Midbrain (tissue), 1 donor: ENCODE measurements around the gene DEGS2.

Source experiments
- DNase-seq: peaks from one replicate; lab custom pipeline; 2025; lab: John Stamatoyannopoulos, UW

The DEGS2 gene

DNA sequence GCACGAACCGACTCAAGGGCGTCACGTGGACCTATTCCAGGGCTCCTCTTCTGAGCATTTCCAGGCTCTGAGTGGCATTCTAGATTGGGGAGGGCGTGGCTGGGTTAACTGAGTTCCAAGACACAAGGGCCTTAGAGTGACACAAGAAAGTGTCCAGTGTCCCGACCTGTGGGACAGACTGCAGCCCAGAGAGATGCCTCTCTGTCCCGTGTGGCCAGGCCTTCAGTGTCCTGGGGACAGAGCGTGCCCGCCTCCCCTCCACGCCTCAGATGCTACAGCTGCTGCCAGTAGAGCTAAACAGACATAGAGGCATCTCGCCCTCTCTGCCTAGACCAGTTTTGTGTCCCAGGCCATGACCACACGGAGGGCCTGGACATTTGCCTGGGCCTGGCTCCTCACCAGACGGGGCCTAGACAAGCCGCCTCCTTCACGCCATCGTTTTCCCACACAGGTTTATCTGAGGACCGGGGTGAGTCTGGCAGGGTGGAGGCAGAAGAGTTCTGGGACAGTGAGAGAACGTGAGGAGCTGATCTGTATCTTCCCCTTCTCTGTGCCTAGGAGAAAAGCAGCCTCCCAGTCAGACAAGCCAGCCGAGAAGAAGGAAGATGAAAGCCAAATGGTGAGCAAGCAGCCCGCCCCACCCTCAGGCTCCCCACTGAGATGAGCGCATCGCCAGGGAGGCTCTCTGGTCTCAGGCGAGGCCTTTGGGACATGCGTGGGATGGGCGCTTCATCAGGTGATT is 27.1 kb downstream of the DEGS2 start:
- no peak for DNase-seq

DNA sequence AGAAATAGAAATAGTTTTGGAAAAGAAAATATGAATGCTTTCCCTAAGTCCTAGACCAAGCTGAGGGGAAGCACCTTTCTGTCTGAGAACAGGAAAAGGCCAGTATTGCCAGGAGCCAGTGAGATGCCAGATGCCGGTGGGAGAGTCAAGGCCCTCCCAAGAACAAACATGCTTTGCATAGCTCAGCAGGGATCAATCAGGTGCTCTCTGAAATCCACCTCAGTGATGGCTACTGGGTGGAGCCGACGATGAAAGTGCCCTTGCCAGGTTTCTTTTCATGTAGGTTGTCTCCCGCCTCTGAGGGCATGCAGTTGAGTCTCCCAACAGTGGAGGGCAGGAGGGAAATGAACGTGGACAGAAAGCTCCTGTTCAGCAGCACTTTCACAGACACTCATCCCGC is 28.3 kb downstream of the DEGS2 start:
- no peak for DNase-seq

DNA sequence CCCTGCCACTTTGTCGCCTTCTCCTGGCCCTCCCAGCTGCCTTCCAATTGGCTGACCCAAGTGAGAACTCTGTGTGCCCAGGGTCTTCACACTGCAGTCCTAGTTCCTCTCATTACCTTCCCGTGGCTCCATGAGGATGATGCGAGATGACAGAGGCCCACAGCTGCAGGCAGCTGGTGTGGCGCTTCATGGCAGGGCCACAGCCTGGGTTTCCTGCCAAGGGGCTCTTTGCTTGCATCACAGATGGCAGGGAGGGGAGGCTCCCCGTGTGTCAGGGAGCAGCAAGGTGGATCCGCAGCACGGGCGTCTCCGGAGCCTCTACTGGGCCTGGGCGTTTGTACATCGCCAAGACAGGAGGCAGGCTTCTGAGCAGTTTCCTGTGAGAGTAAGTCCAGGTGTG is 28.9 kb downstream of the DEGS2 start:
- no peak for DNase-seq

DNA sequence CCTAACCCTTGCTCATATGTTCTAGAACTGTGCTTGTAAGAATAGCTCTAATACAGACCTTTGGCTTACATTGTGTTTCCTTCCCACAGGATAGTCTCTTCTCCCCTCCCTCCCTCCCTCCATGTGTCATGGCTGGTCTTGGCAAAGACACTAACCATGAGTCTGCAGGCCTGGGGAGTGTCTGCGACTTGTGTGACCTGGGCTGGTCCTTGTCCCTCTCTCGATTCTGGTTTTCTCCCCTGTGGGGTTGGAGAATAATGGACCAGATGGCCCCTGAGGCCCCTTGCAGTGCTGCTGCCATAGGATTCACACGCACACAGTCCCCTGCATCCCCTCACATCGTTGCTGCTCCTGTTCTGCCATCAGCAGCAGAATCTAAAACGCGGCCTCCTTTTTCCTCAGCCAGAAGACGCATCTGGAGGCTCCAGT is 30.3 kb downstream of the DEGS2 start:
- no peak for DNase-seq

DNA sequence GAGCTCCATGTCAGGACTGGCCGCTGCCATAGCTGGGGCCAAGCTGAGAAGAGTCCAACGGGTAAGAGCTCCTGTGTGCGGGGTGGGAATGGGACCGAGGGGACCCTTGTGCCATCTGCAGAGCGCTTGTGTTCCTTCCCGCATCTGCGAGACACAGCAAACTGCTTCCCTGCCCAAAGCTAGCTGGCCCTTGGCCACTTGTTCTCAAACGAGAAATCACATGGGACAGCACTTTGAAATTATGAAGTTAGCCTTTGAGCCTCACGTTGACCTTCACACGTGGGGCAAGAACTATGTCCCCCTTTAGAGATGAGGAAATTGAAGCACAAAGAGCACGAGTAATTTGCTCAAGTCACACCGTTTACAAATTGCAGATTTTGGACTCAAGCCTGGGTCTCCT is 30.8 kb downstream of the DEGS2 start:
- DNase-seq = no peak

DNA sequence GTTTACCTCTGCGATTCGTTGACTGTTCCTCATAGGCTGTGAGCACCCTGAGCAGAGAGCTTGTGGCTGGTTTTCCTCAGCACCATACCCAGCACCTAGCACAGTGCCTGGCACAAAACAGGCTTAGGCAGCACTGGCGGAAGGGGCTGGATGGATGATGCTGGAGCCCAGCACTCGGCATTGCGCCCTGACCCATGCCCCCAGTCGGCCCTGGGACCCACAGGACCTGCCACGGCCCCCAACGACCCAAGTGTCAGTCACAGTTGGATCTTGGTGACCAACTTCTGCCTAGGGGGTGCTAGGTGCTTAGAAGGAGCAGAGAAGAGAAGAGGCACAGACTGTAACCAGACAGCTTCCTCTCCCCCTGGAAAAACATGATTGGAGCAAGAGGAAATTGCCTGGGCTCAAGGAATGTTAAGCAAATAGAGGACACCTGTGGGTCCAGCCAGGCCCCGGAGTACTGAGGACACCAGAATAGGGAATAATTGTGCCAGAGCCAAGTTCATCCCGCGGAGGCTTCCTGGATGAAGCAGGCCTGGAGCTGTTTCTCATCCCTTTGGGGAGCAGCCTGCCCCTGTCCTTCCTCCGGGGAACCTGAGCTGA is 31.5 kb downstream of the DEGS2 start:
- DNase-seq = no peak

DNA sequence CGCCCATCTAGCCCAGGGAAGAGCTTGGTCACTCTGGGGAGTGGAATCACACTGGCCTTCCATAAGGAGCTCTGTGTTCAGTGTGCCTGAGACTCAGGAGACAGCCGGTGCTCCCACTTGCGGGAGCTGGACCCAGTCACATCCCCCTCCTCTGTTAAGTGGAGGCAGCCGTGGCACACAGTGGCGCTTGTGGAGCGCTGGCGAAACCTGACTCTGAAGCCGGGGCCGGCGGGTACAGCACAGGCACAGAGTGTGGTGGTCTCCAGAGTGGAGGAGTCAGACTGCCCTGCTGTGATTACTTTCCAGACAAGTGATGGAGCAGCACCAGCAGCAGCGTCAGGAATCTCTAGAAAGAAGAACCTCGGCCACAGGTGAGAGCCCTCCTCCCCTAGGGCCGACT is 33.0 kb downstream of the DEGS2 start:
- DNase-seq = no peak

DNA sequence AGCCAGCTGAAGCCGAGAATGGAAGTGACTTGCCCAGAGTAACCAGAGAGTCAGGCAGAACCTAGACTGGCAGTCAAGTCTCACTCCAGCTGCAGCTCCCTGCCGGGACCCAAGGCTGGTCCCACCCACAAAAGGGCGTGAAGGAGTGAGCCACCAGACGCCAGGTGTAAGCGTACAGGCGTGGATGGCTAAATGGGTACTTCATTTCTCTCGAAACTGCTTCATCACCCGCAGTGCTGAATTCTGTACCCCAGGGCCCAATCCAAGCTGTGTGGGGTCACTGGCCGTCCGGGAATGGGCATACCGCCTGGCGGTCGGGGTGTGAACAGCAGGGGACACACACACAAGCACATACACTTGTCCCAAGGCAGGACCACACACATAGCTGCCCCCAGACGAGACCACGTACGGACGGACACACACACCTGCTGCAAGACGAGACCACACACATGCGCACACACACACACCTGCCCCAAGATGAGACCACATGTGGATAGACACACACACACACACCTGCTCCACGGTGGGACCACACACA is 34.8 kb downstream of the DEGS2 start:
- no peak for DNase-seq

DNA sequence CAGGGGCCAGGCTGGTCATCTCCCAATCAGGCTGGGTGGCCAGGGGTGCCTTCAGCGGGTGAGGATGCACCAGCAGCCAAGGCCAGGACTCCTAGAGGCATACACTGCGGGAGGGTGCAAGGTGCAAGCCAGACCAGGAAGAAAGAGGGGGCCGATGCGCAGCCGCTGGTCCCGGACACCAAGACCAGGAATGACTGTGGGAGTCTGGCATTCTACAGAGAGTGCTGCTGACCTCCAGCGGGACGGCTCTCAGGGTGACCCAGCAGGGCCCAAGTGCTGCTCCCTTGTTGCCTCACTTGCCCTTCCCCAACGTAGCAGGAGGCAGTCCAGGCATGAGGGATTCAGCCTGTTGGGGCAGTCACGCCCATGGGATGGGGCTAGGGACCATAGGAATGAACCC is 35.8 kb downstream of the DEGS2 start:
- no peak for DNase-seq

DNA sequence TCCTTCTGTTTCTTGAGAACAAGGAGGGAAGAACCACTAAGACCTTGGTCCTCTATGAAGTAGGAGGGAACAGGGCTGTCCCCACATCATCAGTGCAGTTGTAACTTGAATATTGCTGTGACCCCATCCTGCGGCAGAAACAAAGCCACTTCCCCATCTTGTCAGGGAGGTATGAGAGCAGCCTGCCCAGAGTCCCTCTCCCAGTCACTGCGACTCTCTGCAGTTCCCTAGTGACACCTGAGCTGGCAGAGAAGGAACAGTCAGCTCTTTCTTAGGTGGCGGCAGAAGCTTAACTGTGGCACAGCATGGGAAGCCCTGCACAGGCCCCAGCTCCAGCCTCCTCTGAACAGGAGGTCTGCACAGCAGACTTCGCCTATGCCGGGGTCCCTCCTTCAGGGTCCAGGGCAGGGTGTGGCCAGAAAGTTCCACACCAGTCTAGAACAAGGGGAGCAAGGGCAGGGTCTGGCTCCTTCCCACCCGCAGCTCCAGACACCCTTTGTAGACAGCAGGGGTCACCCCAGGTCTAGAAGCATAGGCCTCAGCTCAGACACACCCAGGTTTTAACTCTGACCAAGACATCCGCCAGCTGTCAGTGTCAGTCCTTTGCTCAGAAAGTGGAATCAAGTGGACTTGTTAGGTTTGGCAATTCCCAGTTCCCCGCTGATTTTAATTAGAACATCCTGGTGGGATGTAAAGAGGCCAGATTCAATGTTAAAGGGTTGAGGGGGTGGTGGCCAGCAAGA is 36.8 kb downstream of the DEGS2 start:
- DNase-seq = no peak

DNA sequence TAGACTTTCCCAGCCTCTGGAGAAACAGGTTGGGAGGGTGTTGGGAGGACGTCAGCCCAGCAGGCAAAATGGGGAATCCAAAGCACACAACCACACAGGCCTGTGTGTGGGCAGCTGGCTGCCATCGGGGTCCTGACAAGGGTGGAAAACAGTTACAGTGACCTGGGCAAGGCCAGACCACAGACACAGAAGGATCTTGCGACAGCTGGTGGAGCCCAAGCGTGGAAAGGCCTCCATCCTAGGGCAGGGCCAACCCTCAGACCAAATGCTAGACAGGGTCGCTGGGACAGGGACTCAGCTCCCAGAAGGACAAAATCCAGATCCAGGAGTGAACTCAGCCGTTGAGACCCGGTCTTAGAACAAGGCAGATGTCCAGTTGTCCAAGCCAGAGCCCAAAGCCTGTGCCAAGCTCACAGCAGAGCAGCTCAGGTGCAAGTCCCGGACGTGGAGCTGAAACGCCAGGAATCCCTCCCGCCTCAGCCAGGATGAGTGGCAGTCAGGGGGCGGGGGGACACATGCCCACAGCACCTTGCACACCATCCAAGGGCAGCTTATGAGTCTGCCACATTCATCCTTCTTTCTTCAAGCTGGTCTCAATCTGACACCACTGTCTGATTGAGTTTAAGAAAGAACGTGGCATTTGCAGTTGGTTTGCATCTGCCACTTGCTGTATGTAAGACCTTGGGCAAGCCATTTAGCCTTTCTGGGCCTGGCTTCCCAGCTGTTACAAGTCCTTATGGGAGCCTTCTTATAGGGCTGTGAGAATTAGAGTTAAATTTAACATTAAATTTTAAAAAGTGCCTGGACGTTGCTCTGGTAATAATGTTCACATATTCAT is 37.6 kb downstream of the DEGS2 start:
- DNase-seq = no peak

DNA sequence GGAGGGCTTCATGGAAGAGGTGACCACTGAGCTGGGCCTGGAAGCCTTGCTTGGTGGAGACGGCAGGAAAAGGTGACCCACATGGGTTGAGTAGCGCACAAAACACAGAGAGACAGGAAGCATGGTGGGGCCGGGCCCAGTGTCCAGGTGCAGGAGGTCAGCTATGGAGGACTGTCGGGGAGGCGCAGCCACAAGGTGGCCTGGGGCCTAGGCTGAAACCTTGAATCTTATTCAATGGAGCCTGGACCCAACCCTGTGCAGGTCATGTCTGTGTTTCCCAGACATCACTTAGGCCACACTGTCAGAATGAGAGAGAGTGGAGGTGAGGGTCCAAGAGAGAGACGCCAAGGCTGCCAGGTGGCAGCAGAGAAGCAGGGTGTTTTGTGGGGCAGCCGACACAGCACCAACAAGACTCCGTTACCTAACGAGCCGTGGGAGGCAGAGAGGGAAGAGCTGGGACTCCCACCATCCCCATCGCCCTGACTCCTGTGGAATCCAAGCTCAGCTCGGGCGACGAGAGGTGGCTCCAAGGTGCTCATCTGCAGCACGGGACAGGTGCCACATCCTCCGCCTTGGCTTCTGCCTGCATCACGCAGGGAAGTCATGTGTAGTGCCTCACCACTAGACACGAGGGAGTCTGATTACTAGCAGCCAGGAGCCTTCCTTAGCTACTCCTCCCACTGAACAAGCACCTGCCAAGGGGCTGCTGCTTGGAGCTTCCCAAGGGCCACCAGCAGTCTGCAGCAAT is 38.7 kb downstream of the DEGS2 start:
- DNase-seq = no peak

DNA sequence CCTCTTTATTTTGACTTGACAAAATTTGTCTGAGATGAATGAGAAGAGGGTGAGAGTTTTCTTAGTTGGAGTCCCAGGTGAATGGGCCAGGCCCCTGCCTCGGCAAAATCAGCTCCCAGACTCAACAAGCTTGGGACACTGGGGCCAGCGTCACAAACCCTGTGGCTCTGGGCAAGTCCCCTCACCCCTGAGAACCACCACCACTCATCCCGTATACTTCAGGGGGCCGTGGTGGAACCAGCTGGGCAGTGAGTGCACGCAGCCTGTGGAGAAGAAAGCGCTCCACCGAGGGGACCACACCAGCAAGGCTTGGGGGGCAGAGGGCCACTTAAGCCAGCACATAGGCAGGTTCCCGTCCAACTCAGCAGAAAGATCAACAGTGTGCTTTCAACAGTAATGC is 40.2 kb downstream of the DEGS2 start:
- DNase-seq = no peak

DNA sequence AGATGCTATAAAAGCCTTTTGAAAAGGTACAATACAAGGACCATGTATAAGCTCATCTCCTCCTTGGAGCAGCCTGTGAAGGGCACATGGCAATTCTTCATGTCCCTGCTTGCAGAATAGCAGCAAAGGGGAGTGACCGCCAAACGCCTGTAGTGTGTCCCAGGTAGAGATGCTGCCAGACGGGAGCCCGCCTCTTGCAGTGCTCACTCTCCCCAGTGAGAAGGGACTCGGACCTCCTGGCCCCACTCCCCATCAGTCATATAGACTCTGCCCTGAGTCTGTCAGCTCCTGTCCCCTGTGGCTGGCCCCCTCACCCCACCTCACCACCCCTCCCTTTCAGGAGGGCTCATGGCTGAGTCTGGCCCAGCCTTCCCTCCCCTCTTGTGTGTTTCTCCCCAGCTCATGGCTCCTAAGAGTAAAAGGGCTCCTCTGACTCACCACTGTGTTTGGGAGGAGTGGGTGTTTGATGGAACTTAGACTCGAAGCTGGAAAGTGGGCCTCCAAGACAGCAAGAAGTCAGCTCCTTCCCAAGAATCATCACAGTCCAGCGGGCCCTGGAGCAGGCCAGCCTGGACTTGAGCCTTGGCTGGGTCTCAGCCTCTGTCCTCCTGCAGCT is 40.9 kb downstream of the DEGS2 start:
- no peak for DNase-seq

DNA sequence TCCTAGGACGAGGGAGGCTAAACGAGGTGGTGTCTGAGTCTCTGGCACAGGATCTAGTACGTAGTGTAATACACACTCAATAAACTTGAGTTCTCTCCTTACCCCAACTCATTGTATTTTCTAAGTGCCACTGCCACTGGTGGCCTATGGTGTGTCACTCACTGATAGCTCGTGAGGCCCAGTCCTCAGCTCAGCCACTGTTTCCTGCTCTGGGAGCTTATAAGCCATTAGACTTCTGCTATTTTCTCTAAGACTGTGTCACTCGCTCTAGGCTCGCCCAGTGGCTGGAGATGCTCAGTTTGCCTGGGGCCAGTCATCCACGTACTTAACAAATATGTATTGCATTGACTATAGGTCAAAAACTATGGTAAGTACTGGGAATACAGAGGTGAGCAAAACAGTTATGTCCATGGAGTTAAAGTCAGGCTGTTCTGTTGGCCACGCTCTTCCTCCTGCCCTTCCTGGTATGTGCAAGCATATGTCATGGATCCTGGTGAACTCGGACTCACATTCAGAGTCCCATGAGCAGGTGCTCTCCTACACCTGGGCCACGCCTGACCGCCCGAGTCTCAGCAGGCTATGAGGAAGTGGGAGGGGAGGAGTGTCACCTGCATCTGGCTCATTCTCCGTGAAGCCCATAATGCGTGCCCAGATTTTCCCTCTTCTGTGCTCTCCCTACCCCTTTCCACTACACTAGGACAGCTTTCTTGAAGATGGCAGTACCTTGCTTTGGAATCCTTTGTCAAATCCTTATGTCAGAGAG is 41.6 kb downstream of the DEGS2 start:
- no peak for DNase-seq

DNA sequence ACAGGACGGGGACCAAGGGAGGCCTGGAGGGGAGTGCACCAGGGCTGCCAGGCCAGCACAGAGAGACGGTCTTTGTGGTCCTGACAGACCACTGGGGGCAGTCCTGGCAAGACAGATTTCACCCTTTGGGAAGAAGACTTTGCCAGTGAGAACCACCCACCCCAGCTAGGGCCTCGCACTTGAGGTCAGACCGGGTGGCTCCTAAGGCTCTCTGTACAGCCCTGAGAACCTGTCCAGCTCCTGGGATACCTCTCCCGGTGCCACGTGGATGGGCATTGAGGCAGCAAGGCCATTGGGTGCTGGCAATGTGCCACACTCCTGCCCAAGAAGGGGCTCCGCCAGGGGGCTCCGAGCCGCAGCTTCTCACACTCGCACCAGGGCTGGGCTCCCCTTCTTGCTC is 42.4 kb downstream of the DEGS2 start:
- DNase-seq = no peak

DNA sequence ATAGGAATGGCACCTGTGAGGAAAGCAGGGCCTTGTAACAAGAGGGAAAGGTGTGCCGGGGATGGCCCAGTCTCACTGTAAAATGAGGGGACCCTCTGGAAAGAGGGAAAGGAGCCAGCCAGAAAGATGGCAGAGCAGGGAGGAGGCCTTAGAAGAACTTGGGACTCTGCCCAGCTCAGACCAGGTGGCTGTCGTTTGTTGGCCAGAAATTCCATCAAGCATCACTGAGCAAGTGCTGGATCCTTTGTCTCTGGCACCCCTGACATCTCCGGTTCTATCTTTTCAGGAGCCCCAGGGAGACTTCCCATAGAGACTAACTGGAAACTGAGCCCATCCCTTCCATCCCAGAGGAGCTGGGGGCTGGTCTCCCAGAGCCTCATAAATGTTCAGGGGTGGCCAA is 43.3 kb downstream of the DEGS2 start:
- no peak for DNase-seq

DNA sequence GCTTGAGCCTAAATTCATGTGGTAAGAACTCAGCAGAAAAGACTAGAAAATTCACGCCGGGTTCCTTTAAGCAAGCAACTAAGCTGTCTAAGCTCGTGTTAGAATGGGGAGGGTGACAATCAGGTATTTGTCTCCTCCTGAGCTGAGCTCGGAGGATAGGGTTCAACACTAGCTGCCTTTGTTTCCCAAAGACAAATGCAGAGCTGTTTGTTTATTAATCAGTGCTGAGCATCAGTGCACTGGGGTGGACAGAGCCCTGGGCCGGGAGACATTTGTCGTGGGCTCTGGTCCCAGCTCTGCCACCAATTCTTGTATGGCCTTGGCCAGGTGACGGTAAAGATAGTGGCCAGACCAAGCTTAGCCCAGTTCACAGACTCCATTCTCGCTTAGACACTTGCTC is 43.7 kb downstream of the DEGS2 start:
- peak; percentile 79 for DNase-seq

DNA sequence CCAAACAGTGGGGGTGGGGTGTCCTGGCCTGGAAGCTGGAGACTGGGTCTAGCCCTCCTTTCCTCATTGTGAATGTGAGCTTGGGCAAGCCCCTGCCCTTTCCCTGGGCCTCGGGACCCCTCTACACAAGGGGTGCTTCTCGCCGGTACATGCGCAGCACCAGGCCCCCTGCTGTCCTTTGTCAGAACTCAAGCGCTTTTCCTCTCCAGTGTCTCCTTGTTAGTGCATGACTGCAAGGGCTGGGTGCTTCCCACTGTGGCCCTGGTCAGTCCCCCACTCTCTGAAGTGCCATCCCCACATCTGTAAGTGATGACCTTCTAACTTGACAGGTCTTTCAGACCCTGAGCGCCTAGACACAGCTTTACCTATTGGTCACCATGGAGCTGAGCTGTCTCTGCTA is 44.2 kb downstream of the DEGS2 start:
- DNase-seq = no peak

DNA sequence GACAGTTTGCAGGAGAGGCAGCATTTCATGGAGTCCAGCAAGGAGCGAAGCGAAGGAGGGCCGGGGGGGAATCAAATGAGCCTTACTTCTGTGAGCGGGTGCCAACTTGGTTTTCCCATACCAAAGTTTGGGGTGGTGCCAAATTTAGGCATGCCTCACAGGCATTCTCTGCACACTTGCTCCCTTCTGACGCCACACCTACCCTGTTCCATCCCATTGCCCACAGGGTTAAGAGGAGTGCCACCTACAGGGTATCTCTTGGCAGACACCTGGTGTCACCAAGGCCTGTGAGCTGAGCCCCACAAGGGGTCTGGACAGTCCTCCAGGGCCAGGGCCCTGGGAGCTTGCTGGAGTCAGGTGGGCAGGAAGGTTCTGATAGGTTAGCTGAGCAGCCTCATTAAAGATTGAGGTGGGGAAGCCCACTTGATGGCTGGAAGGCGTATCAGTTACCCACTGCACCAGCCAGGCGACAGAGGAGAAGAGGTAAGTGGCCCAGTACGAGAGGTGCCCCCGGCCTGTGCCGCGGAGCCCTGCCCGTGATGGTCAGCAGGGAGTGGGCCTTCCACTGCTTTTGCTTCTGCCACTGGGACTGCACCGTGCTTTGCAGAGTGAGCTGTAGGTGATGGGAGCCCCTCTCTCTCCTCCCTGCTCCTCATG is 45.2 kb downstream of the DEGS2 start:
- DNase-seq = no peak
